HepG2 (cell line): ENCODE measurements around the gene TUBA4A. TPM values are rescaled to one million over a fixed set of nuclear protein-coding genes. Genes with fewer than 3 reads are reported as not detected.

Source experiments
- AHR ChIP-seq: IDR thresholded peaks from 2 replicates; pipeline ENCODE4 v1.6.1; 2018; ENCODE audit warnings: missing genetic modification reagents, missing compliant biosample characterization
- MEIS1 ChIP-seq: sonication (generic); formaldehyde crosslinking; IDR thresholded peaks from 2 replicates; pipeline ENCODE4 v1.9.0; 2021; ENCODE audit warnings: mild to moderate bottlenecking, missing genetic modification reagents, moderate library complexity, borderline replicate concordance
- NFE2L1 ChIP-seq: sonication (generic); formaldehyde crosslinking; IDR thresholded peaks from 2 replicates; pipeline ENCODE4 v1.4.0; 2020; ENCODE audit warnings: missing genetic modification reagents, mild to moderate bottlenecking, borderline replicate concordance
- PHB2 ChIP-seq: fragments of 450-650 bp; IDR thresholded peaks from 2 replicates; pipeline ENCODE4 v1.6.1; 2018; ENCODE audit not compliant: partially characterized antibody
- RAD51 ChIP-seq: fragments of 450-650 bp; IDR thresholded peaks from 2 replicates; pipeline ENCODE4 v1.6.1; 2016; ENCODE audit warnings: borderline replicate concordance
- RBM39 ChIP-seq: fragments of 200-400 bp; formaldehyde crosslinking; IDR thresholded peaks from one replicate; pipeline ENCODE4 v1.6.1; 2018; ENCODE audit warnings: antibody characterized with exemption, mild to moderate bottlenecking, low read depth, low read length; ENCODE audit not compliant: poor library complexity, severe bottlenecking
- SKI ChIP-seq: fragments of 450-650 bp; IDR thresholded peaks from one replicate; pipeline ENCODE4 v1.6.1; 2018; ENCODE audit warnings: mild to moderate bottlenecking; ENCODE audit not compliant: partially characterized antibody
- ZBTB34 ChIP-seq: sonication (generic); formaldehyde crosslinking; IDR thresholded peaks from 2 replicates; pipeline ENCODE4 v1.8.0; 2022; ENCODE audit warnings: mild to moderate bottlenecking, missing genetic modification reagents
- ZFAT ChIP-seq: sonication (generic); formaldehyde crosslinking; conservative IDR thresholded peaks from 2 replicates; pipeline ENCODE4 v1.8.1; 2023; ENCODE audit warnings: missing genetic modification reagents, inconsistent platforms
- ZFP41 ChIP-seq: sonication (generic); formaldehyde crosslinking; IDR thresholded peaks from 2 replicates; pipeline ENCODE4 v1.4.0; 2020; ENCODE audit warnings: mild to moderate bottlenecking, missing genetic modification reagents, borderline replicate concordance
- ZNF101 ChIP-seq: sonication (generic); formaldehyde crosslinking; IDR thresholded peaks from 2 replicates; pipeline ENCODE4 v1.4.0; 2020; ENCODE audit warnings: mild to moderate bottlenecking, low read depth, missing genetic modification reagents, borderline replicate concordance
- ZNF234 ChIP-seq: sonication (generic); formaldehyde crosslinking; conservative IDR thresholded peaks from 2 replicates; pipeline ENCODE4 v1.5.1; 2020; ENCODE audit warnings: mild to moderate bottlenecking, missing genetic modification reagents
- ZNF292 ChIP-seq: sonication (generic); formaldehyde crosslinking; IDR thresholded peaks from 2 replicates; pipeline ENCODE4 v1.8.1; 2022; ENCODE audit warnings: mild to moderate bottlenecking, low read depth, missing genetic modification reagents, borderline replicate concordance
- ZNF564 ChIP-seq: sonication (generic); formaldehyde crosslinking; IDR thresholded peaks from 2 replicates; pipeline ENCODE4 v1.8.1; 2023; ENCODE audit warnings: mild to moderate bottlenecking, missing genetic modification reagents
- polyA plus RNA-seq, 8 experiments: library from polyadenylated mRNA; depleted of rRNA in 3 of 8; stranded (reverse) in 7 of 8; unstranded in 1 of 8; fragments of >200 nt; fragmentation: Illumina TruSeq in 4 of 8; extraction: Trizol in 4 of 8; gene quantifications; 2 replicates each; pipeline versions ENCODE4 v1.2.1 to v1.2.3, GENCODE V29; 2011 to 2016; ENCODE audit warnings: low read depth in 4 of 8, missing spikeins in 1 of 8, mixed read lengths in 1 of 8; ENCODE audit not compliant: insufficient read depth in 1 of 8
- total RNA-seq, 5 experiments: library from RNA; depleted of rRNA; stranded (reverse); fragments of >200 nt; fragmentation: Illumina TruSeq; extraction: Trizol; gene quantifications; 2 replicates each; pipeline ENCODE4 v1.2.3, GENCODE V29; 2016; ENCODE audit warnings: low read depth in 1 of 5
- TF ChIP-seq, protein P1 (sequence below): sonication (generic); formaldehyde crosslinking; IDR thresholded peaks from 2 replicates; pipeline ENCODE4 v1.8.1; 2023; ENCODE audit warnings: mild to moderate bottlenecking, inconsistent platforms, moderate library complexity, missing genetic modification reagents, borderline replicate concordance
- TF ChIP-seq, protein P2 (sequence below): sonication (generic); formaldehyde crosslinking; IDR thresholded peaks from 2 replicates; pipeline ENCODE4 v1.9.0; 2022; ENCODE audit warnings: missing genetic modification reagents, mild to moderate bottlenecking, borderline replicate concordance
- TF ChIP-seq, protein P3 (sequence below): IDR thresholded peaks from 2 replicates; pipeline ENCODE4 v1.6.1; 2016; ENCODE audit warnings: missing genetic modification reagents, missing compliant biosample characterization
- TF ChIP-seq, protein P4 (sequence below): sonication (generic); formaldehyde crosslinking; IDR thresholded peaks from 2 replicates; pipeline ENCODE4 v1.5.1; 2020; ENCODE audit warnings: missing genetic modification reagents, mild to moderate bottlenecking, borderline replicate concordance

The TUBA4A gene
- total and polyA plus RNA-seq, 2 of the 13 experiments (the other 11 are each of a cell fraction or from before 2014, with no cell fraction given) = 1.3 to 12.7 TPM

- TF ChIP-seq NFE2L1 (CRISPR knock-in tag) (no peak), RAD51 (no peak), AHR (CRISPR knock-in tag) (peak; percentile 75; the same call in 1 of the 2 replicates), PHB2 (no peak), RBM39 (peak; percentile 76), ZNF292 (CRISPR knock-in tag) (peak; percentile 66; the same call in 1 of the 2 replicates), ZFAT (no peak), ZNF101 (0 out of 2 replicates have a peak, but pooled peaks have one; percentile 78), ZNF234 (CRISPR knock-in tag) (no peak), ZNF564 (no peak), ZBTB34 (CRISPR knock-in tag) (peak; percentile 81; the same call in 1 of the 2 replicates), MEIS1 (CRISPR knock-in tag) (no peak), SKI (peak; percentile 31), ZFP41 (no peak)
- TF ChIP-seq, protein P1, sequence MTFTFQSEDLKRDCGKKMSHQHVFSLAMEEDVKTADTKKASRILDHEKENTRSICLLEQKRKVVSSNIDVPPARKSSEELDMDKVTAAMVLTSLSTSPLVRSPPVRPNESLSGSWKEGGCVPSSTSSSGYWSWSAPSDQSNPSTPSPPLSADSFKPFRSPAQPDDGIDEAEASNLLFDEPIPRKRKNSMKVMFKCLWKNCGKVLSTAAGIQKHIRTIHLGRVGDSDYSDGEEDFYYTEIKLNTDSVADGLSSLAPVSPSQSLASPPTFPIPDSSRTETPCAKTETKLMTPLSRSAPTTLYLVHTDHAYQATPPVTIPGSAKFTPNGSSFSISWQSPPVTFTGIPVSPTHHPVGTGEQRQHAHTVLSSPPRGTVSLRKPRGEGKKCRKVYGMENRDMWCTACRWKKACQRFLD = peak; percentile 92; the same call in 1 of the 2 replicates
- TF ChIP-seq, protein P2, sequence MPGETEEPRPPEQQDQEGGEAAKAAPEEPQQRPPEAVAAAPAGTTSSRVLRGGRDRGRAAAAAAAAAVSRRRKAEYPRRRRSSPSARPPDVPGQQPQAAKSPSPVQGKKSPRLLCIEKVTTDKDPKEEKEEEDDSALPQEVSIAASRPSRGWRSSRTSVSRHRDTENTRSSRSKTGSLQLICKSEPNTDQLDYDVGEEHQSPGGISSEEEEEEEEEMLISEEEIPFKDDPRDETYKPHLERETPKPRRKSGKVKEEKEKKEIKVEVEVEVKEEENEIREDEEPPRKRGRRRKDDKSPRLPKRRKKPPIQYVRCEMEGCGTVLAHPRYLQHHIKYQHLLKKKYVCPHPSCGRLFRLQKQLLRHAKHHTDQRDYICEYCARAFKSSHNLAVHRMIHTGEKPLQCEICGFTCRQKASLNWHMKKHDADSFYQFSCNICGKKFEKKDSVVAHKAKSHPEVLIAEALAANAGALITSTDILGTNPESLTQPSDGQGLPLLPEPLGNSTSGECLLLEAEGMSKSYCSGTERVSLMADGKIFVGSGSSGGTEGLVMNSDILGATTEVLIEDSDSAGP = peak; percentile 91
- TF ChIP-seq, protein P3, sequence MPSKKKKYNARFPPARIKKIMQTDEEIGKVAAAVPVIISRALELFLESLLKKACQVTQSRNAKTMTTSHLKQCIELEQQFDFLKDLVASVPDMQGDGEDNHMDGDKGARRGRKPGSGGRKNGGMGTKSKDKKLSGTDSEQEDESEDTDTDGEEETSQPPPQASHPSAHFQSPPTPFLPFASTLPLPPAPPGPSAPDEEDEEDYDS (CRISPR knock-in tag) = peak; percentile 60; the same call in 1 of the 2 replicates
- TF ChIP-seq, protein P4, sequence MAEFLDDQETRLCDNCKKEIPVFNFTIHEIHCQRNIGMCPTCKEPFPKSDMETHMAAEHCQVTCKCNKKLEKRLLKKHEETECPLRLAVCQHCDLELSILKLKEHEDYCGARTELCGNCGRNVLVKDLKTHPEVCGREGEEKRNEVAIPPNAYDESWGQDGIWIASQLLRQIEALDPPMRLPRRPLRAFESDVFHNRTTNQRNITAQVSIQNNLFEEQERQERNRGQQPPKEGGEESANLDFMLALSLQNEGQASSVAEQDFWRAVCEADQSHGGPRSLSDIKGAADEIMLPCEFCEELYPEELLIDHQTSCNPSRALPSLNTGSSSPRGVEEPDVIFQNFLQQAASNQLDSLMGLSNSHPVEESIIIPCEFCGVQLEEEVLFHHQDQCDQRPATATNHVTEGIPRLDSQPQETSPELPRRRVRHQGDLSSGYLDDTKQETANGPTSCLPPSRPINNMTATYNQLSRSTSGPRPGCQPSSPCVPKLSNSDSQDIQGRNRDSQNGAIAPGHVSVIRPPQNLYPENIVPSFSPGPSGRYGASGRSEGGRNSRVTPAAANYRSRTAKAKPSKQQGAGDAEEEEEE = no peak
Measured at GRCh38 chr2:219206328-219207133, 47.2 kb downstream of the TUBA4A start, which contains the start of gene ZFAND2B (continued).
